SU-DHL-6 (cell line): ENCODE data around the gene TSPAN32.

Source experiments
- H2AFZ ChIP-seq: fragments of 200-600 bp; sonication (generic); 2 replicates; pipeline ENCODE4 v1.6.1; 2014; ENCODE audit warnings: low read depth, mild to moderate bottlenecking, moderate library complexity, mixed read lengths, antibody characterized with exemption, low read length; ENCODE audit not compliant: severe bottlenecking
- H3F3A ChIP-seq: fragments of 200-600 bp; shearing (Covaris generic); 2 replicates; pipeline ENCODE4 v1.6.0; 2016; ENCODE audit warnings: antibody characterized with exemption, mild to moderate bottlenecking; ENCODE audit not compliant: insufficient read depth
- H3K27ac ChIP-seq: fragments of 200-600 bp; sonication (generic); 2 replicates; pipeline ENCODE4 v1.5.1; 2016; ENCODE audit warnings: low read depth, mild to moderate bottlenecking, low read length, moderate library complexity, mixed read lengths
- H3K27me3 ChIP-seq: fragments of 200-600 bp; sonication (generic), shearing (Covaris generic); 2 replicates; pipeline ENCODE4 v1.6.0; 2014; ENCODE audit warnings: mild to moderate bottlenecking, low read length
- H3K36me3 ChIP-seq: fragments of 200-600 bp; sonication (generic); 2 replicates; pipeline ENCODE4 v1.6.1; 2014; ENCODE audit warnings: mild to moderate bottlenecking, low read length, mixed read lengths
- H3K4me2 ChIP-seq: fragments of 300-600, 200-600 bp; shearing (Covaris generic), sonication (generic); 2 replicates; pipeline ENCODE4 v1.6.0; 2014; ENCODE audit warnings: low read length, low read depth, mild to moderate bottlenecking; ENCODE audit not compliant: poor library complexity, severe bottlenecking
- H3K4me3 ChIP-seq: fragments of 200-600 bp; sonication (generic); 2 replicates; pipeline ENCODE4 v1.5.1; 2014; ENCODE audit warnings: antibody characterized with exemption, low read length, mild to moderate bottlenecking, mixed read lengths; ENCODE audit not compliant: insufficient read depth, poor library complexity, severe bottlenecking
- H3K79me2 ChIP-seq: fragments of 200-600 bp; sonication (generic); 2 replicates; pipeline ENCODE4 v1.6.1; 2014; ENCODE audit warnings: mild to moderate bottlenecking, low read length, moderate library complexity; ENCODE audit not compliant: insufficient read depth
- H3K9ac ChIP-seq: fragments of 200-600 bp; sonication (generic); 2 replicates; pipeline ENCODE4 v1.7.0; 2014; ENCODE audit warnings: mild to moderate bottlenecking, low read length
- H3K9me2 ChIP-seq: fragments of 200-600 bp; sonication (generic); replicated peaks from 2 replicates; pipeline ENCODE4 v1.6.1; 2014; ENCODE audit warnings: low read length; ENCODE audit not compliant: insufficient read depth
- H3K9me3 ChIP-seq: fragments of 200-600 bp; sonication (generic); 2 replicates; pipeline ENCODE4 v1.6.1; 2014; ENCODE audit warnings: low read length, mixed read lengths; ENCODE audit not compliant: insufficient read depth
- H4K20me1 ChIP-seq: fragments of 200-600 bp; sonication (generic); 2 replicates; pipeline ENCODE4 v1.6.1; 2014; ENCODE audit warnings: low read depth, mild to moderate bottlenecking, antibody characterized with exemption, low read length, moderate library complexity, mixed read lengths
- EZH2phosphoT487 ChIP-seq: fragments of 200-600 bp; sonication (generic), shearing (Covaris generic); conservative IDR thresholded peaks from 2 replicates; pipeline ENCODE4 v1.6.1; 2018; ENCODE audit warnings: mild to moderate bottlenecking, antibody characterized with exemption, low read length, moderate library complexity, mixed read lengths
- TF ChIP-seq, protein P1 (sequence below): fragments of 200-600 bp; sonication (generic); IDR thresholded peaks from one replicate; pipeline ENCODE4 v1.5.1; 2017; ENCODE audit warnings: antibody characterized with exemption, mild to moderate bottlenecking, low read length, moderate library complexity; ENCODE audit not compliant: insufficient read depth, poor library complexity, severe bottlenecking

Gene TSPAN32

DNA sequence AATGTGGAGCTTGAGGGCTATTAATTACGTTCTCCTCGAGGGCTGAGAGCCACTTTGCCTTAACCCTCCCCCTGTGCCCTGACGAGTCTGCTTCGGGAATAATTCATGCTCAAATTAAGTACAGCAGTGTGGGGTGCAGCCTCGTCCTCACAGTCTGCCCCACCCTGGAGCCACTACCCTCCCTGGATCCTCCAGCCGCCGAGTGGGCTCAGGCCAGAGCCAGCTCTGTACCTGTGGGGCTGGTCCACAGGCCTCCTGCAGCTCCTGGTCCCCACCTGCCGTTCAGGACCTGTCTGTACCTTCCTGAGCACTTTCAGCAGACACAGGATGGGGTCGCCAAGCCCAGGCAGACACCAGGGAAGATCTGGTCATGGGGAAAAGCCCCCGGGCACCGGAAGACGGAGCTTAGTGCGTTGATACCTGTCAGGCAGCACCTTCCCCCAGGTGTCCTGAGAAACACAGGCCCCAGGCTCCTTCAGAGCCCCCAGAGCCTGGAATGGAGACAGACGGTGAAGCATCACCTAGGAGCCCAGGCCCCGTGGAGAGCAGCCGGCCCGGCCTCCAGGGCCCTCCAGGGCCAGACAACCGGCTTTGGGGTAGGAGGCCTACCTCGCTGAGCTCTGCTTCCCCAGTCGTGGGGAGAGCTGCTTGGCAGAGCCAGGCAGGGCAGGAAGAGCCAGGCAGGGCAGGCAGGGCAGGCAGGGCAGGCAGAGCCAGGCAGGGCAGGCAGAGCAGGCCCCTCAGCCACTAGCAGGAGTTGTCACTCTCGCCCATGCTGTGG, 9.7 kb downstream of the TSPAN32 start:
- H3K27ac ChIP-seq = no peak overlapping the region
- no peaks in the 10 kb centered on the region for H3F3A ChIP-seq
- no peaks in the 10 kb centered on the region for H3K9me2 ChIP-seq
- no peak overlapping the region for H3K9ac ChIP-seq
- no peaks in the 10 kb centered on the region for H4K20me1 ChIP-seq
- H3K9me3 ChIP-seq = no peaks in the 10 kb centered on the region
- H3K4me2 ChIP-seq = no peak overlapping the region
- H3K27me3 ChIP-seq = no peaks in the 10 kb centered on the region
- no peaks in the 10 kb centered on the region for H3K36me3 ChIP-seq
- H2AFZ ChIP-seq = no peak overlapping the region
- no peak overlapping the region for H3K4me3 ChIP-seq
- no peaks in the 10 kb centered on the region for H3K79me2 ChIP-seq
- TF ChIP-seq, protein P1, sequence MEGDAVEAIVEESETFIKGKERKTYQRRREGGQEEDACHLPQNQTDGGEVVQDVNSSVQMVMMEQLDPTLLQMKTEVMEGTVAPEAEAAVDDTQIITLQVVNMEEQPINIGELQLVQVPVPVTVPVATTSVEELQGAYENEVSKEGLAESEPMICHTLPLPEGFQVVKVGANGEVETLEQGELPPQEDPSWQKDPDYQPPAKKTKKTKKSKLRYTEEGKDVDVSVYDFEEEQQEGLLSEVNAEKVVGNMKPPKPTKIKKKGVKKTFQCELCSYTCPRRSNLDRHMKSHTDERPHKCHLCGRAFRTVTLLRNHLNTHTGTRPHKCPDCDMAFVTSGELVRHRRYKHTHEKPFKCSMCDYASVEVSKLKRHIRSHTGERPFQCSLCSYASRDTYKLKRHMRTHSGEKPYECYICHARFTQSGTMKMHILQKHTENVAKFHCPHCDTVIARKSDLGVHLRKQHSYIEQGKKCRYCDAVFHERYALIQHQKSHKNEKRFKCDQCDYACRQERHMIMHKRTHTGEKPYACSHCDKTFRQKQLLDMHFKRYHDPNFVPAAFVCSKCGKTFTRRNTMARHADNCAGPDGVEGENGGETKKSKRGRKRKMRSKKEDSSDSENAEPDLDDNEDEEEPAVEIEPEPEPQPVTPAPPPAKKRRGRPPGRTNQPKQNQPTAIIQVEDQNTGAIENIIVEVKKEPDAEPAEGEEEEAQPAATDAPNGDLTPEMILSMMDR = no peak
- TF ChIP-seq EZH2phosphoT487 = no peak

DNA sequence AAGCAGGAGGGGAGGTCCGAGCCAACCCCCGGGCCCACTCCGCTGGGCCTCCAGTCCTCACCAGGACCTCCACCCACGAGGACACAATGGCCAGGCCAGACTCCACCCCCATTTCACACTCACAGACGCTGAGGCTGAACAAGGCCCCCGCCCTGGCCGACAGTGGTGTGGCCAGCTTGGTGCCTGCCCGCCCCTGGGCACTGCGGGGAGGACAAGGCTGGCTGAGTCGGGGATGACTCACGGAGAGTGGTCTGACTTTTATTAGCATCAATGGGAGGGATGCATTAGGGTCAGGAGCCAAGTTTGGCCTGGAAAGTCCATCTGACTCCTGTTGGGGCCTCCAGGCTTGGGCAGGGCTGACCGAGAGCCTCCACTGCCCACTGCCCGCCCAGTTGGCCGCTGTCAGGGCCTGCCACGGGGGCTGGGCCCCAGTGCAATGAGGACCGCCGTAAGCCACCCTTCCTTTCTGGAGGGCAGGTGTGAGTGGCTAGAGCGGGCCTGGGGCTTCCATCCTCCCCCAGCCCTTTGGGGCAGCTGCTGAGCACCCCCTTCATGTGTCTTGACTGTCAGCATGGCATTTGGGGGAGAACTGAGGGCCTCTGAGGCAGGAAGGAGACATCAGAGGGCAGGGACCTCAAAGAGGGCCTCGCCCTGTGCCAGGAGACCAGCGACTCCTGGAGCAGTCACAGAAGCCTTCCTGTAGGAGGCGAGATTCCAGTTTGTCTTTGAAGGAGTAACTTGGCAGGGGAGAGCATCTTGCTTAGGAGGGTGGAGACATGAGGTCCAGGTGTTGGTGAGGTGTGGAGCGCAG, 10.6 kb downstream of the TSPAN32 start:
- H3K27me3 ChIP-seq = no peaks in the 10 kb centered on the region
- no peak overlapping the region for H3K9ac ChIP-seq
- H3K4me3 ChIP-seq = no peak overlapping the region
- H3K79me2 ChIP-seq = no peaks in the 10 kb centered on the region
- no peaks in the 10 kb centered on the region for H3F3A ChIP-seq
- no peak overlapping the region for H3K4me2 ChIP-seq
- no peak overlapping the region for H2AFZ ChIP-seq
- no peaks in the 10 kb centered on the region for H3K9me3 ChIP-seq
- H3K9me2 ChIP-seq = no peaks in the 10 kb centered on the region
- no peaks in the 10 kb centered on the region for H4K20me1 ChIP-seq
- TF ChIP-seq, protein P1 = no peak
- H3K27ac ChIP-seq = no peak overlapping the region
- no peaks in the 10 kb centered on the region for H3K36me3 ChIP-seq

DNA sequence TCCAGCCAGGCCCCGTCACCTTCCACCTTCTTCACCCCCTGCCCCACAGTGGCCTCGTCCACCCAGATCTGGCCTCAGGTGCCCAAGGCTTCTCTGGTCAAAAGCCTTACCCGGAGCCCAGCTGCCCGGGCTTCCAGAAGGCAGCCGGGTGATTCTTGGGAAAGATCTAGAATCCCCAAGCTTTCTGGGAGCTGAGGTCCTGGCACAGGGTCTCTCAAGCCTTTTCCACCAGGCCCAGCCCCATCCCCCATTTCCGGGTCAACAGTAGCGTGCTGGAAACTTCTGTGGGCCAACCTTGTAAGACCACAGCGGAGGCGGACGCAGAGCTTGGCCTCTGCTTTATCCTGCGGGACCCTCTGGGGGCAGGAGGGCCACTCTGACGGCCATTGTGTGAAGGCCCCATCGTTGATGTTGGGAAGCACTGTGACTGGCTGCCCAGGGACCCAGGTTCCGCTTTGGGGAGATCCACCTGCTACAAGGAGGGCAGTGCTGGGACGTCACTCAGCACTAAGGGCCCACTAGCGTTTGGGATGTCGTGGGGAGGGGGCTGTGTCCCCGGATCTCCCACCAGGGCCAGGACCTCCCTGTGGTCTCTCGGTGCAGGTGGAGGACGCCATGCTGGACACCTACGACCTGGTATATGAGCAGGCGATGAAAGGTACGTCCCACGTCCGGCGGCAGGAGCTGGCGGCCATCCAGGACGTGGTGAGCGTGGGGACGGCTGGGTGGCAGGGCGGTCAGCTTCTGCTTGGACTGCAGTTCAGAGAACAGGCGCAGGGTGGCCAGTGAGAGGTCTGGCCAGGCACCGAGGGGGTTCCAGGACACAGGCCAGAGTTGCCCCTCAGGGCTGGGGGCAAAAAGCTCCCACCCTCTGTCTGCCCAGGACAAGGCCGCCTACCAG, 11.5 kb downstream of the TSPAN32 start:
- no peaks in the 10 kb centered on the region for H3K9me3 ChIP-seq
- no peak overlapping the region for H3K27ac ChIP-seq
- H3K9ac ChIP-seq = no peak overlapping the region
- no peaks in the 10 kb centered on the region for H3K36me3 ChIP-seq
- no peak overlapping the region for H3K4me2 ChIP-seq
- H3K27me3 ChIP-seq = no peaks in the 10 kb centered on the region
- H3K79me2 ChIP-seq = no peaks in the 10 kb centered on the region
- no peak overlapping the region for H3K4me3 ChIP-seq
- H2AFZ ChIP-seq = no peak overlapping the region
- TF ChIP-seq EZH2phosphoT487 = no peak
- TF ChIP-seq, protein P1 = no peak
- H3K9me2 ChIP-seq = no peaks in the 10 kb centered on the region
- H4K20me1 ChIP-seq = no peaks in the 10 kb centered on the region
- no peaks in the 10 kb centered on the region for H3F3A ChIP-seq
